ENCODE results near the gene TMED10.

DNA sequence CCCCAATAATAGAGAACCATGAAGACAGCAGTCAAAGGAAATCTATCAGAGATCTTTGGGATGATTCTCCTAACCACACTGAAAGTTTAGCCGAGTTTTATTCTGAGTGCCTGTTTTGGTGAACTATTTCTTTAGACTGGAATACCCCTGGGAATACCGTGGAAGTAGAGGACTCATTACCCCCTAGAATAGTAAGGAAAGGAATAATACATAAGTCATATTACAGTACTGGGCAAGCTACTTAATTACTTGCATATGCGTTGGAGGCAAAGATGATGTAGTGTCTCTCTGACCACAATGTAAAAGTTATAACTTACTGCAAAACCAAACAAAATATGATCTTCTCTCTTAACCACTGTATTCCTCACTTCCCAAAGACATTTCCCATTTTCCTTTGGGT lies 81.5 kb downstream of the TMED10 start:
- TF ChIP-seq ZNF274 (CRISPR knock-in tag; IDR thresholded peaks at IDR 0.05) (no peak), FOXK1 (CRISPR knock-in tag; IDR thresholded peaks at IDR 0.05; ENCODE audit: borderline replicate concordance, low read depth) (no peak), CTCF (CRISPR knock-in tag; IDR thresholded peaks at IDR 0.05) (no peak), POLR2AphosphoS5 (IDR thresholded peaks at IDR 0.05; ENCODE audit: low read depth, low read length) (no peak)
